SK-N-SH (cell line): ENCODE data around the gene MAPK1. TPM values are rescaled to one million over a fixed set of nuclear protein-coding genes. Genes with fewer than 3 reads are reported as not detected.

Experiments used
- CTCF ChIA-PET: fragments of 300-600, 350-600 bp; formaldehyde crosslinking; extraction: SDS; loops from one replicate; lab custom pipeline; 2021; lab: Yijun Ruan, JAX
- POLR2A ChIA-PET: fragments of 350-600 bp; sonication (Branson Sonifier 250); formaldehyde crosslinking; extraction: SDS; loops from one replicate; lab custom pipeline; 2020; ENCODE audit warnings: antibody characterized with exemption, inconsistent platforms; lab: Yijun Ruan, JAX
- DNase-seq: peaks from one replicate; pipeline ENCODE4 v3.0.0; 2012
- H2AFZ ChIP-seq: fragments of 200-600 bp; sonication (generic); 2 replicates; pipeline ENCODE4 v1.8.1; 2016; ENCODE audit warnings: antibody characterized with exemption, mild to moderate bottlenecking, low read depth
- H3F3A ChIP-seq: fragments of 200-600 bp; sonication (generic); replicated peaks from 2 replicates; pipeline ENCODE3; 2016; ENCODE audit warnings: antibody characterized with exemption, mild to moderate bottlenecking; ENCODE audit not compliant: insufficient read depth
- H3K27ac ChIP-seq, 2 experiments: fragments of 200-500 bp in 1 of 2; fragments of 200-600 bp in 1 of 2; sonication (Bioruptor generic) in 1 of 2; sonication (generic), shearing (Covaris generic) in 1 of 2; 2 replicates each; pipeline versions ENCODE4 v1.5.1 to v1.6.1; 2014 to 2016; ENCODE audit warnings: low read depth in 2 of 2, inconsistent platforms in 1 of 2, low read length in 1 of 2, mild to moderate bottlenecking in 1 of 2, mixed read lengths in 1 of 2
- H3K27me3 ChIP-seq: fragments of 200-600 bp; sonication (generic), shearing (Covaris generic); 2 replicates; pipeline ENCODE4 v1.6.1; 2016; ENCODE audit warnings: mixed run types; ENCODE audit not compliant: insufficient read depth
- H3K36me3 ChIP-seq, 2 experiments: fragments of 200-500 bp in 1 of 2; fragments of 200-600 bp in 1 of 2; sonication (Bioruptor generic) in 1 of 2; sonication (generic) in 1 of 2; replicated peaks in 1 of 2; 2 replicates each; pipeline versions ENCODE3 to v1.5.1; 2014 to 2016; ENCODE audit warnings: low read length in 1 of 2, mild to moderate bottlenecking in 1 of 2; ENCODE audit not compliant: insufficient read depth in 2 of 2, control insufficient read depth in 1 of 2
- H3K4me1 ChIP-seq, 2 experiments: fragments of 200-500 bp in 1 of 2; fragments of 200-600 bp in 1 of 2; sonication (Bioruptor generic) in 1 of 2; sonication (generic), shearing (Covaris generic) in 1 of 2; 2 replicates each; pipeline versions ENCODE4 v1.5.1 to v1.6.1; 2014 to 2016; ENCODE audit warnings: low read depth in 1 of 2, low read length in 1 of 2, mixed run types in 1 of 2; ENCODE audit not compliant: insufficient read depth in 2 of 2, control insufficient read depth in 1 of 2
- H3K4me2 ChIP-seq: fragments of 200-600 bp; sonication (generic), shearing (Covaris generic); 2 replicates; pipeline ENCODE4 v1.6.1; 2017; ENCODE audit warnings: mixed run types
- H3K4me3 ChIP-seq, 2 experiments: fragments of 200-500 bp in 1 of 2; fragments of 200-600 bp in 1 of 2; sonication (Bioruptor generic) in 1 of 2; sonication (generic), shearing (Covaris generic) in 1 of 2; 2 replicates each; pipeline versions ENCODE4 v1.5.1 to v1.8.1; 2014 to 2016; ENCODE audit warnings: low read depth in 2 of 2, inconsistent platforms in 1 of 2, low read length in 1 of 2, mild to moderate bottlenecking in 1 of 2, mixed read lengths in 1 of 2, moderate library complexity in 1 of 2
- H3K79me2 ChIP-seq: fragments of 200-600 bp; sonication (generic); 2 replicates; pipeline ENCODE4 v1.8.1; 2017; ENCODE audit warnings: mild to moderate bottlenecking; ENCODE audit not compliant: insufficient read depth
- H3K9ac ChIP-seq: fragments of 200-600 bp; sonication (generic); 2 replicates; pipeline ENCODE4 v1.6.1; 2017; ENCODE audit warnings: mixed run types
- H3K9me2 ChIP-seq: fragments of 200-600 bp; sonication (generic); 2 replicates; pipeline ENCODE4 v1.6.1; 2017; ENCODE audit warnings: mixed run types
- H3K9me3 ChIP-seq: fragments of 200-600 bp; sonication (generic); 2 replicates; pipeline ENCODE4 v1.6.1; 2017; ENCODE audit warnings: mixed run types, mild to moderate bottlenecking, moderate library complexity
- H4K20me1 ChIP-seq: fragments of 200-600 bp; sonication (generic); 2 replicates; pipeline ENCODE4 v1.6.1; 2017; ENCODE audit warnings: mild to moderate bottlenecking, mixed run types; ENCODE audit not compliant: insufficient read depth
- CHD2 ChIP-seq: fragments of 150-350 bp; IDR thresholded peaks from 2 replicates; pipeline ENCODE4 v1.6.1; 2018; ENCODE audit warnings: low read length; ENCODE audit not compliant: partially characterized antibody
- ELF1 ChIP-seq: IDR thresholded peaks from 2 replicates; pipeline ENCODE4 v1.4.0; 2012
- EP300 ChIP-seq, 2 experiments: IDR thresholded peaks; 2 replicates each; pipeline versions ENCODE4 v1.4.0 to v1.6.1; 2012; ENCODE audit warnings: borderline replicate concordance in 1 of 2, low read depth in 1 of 2, low read length in 1 of 2
- FOSL2 ChIP-seq: IDR thresholded peaks from 2 replicates; pipeline ENCODE4 v1.4.0; 2012; ENCODE audit warnings: low read depth, mild to moderate bottlenecking, moderate library complexity, borderline replicate concordance
- FOXJ3 ChIP-seq: sonication (generic); formaldehyde crosslinking; IDR thresholded peaks from 2 replicates; pipeline ENCODE4 v1.5.1; 2020; ENCODE audit warnings: mild to moderate bottlenecking, missing genetic modification reagents
- FOXM1 ChIP-seq: IDR thresholded peaks from 2 replicates; pipeline ENCODE4 v1.4.0; 2012; ENCODE audit warnings: low read depth, mild to moderate bottlenecking
- GATA2 ChIP-seq: sonication (generic); formaldehyde crosslinking; IDR thresholded peaks from 2 replicates; pipeline ENCODE4 v1.5.0; 2020; ENCODE audit warnings: mild to moderate bottlenecking, missing genetic modification reagents
- JUND ChIP-seq: IDR thresholded peaks from 2 replicates; pipeline ENCODE4 v1.4.0; 2012
- MEF2A ChIP-seq: IDR thresholded peaks from 2 replicates; pipeline ENCODE4 v1.4.0; 2012; ENCODE audit warnings: low read depth, borderline replicate concordance
- MXI1 ChIP-seq: IDR thresholded peaks from 2 replicates; pipeline ENCODE4 v1.6.1; 2012; ENCODE audit warnings: mild to moderate bottlenecking, low read depth, low read length, improper control_type of control experiment
- NFIC ChIP-seq: IDR thresholded peaks from 2 replicates; pipeline ENCODE4 v1.4.0; 2012; ENCODE audit warnings: borderline replicate concordance
- NRF1 ChIP-seq: IDR thresholded peaks from 2 replicates; pipeline ENCODE4 v1.6.1; 2012; ENCODE audit warnings: low read depth, mild to moderate bottlenecking, low read length
- RAD21 ChIP-seq: IDR thresholded peaks from 2 replicates; pipeline ENCODE4 v1.6.1; 2012; ENCODE audit warnings: mild to moderate bottlenecking, low read length
- RCOR1 ChIP-seq: fragments of 150-350 bp; IDR thresholded peaks from 2 replicates; pipeline ENCODE4 v1.6.1; 2017; ENCODE audit warnings: antibody characterized with exemption, low read length
- SMC3 ChIP-seq: IDR thresholded peaks from 2 replicates; pipeline ENCODE4 v1.6.1; 2012; ENCODE audit warnings: low read depth, low read length, improper control_type of control experiment
- TEAD4 ChIP-seq: IDR thresholded peaks from 2 replicates; pipeline ENCODE4 v1.4.0; 2012; ENCODE audit warnings: mild to moderate bottlenecking, borderline replicate concordance; ENCODE audit not compliant: insufficient read depth
- WGBS: methylation state at CpG from one replicate; pipeline ENCODE4 v1.1.6; 2017; ENCODE audit warnings: low lambda C conversion rate; 5-methylcytosine and 5-hydroxymethylcytosine counted together
- polyA plus RNA-seq, 3 experiments: library from polyadenylated mRNA; depleted of rRNA; stranded (reverse); fragments of >200 nt; gene quantifications; 2 replicates each; pipeline ENCODE4 v1.2.3, GENCODE V29; 2012
- TF ChIP-seq, protein P1 (sequence below): fragments of 200-600 bp; sonication (generic); IDR thresholded peaks from 2 replicates; pipeline ENCODE4 v1.6.1; 2017; ENCODE audit warnings: antibody characterized with exemption, mild to moderate bottlenecking, moderate library complexity
- TF ChIP-seq, protein P2 (sequence below): IDR thresholded peaks from 2 replicates; pipeline ENCODE4 v1.4.0; 2012; ENCODE audit warnings: low read depth, borderline replicate concordance
- TF ChIP-seq, protein P3 (sequence below): IDR thresholded peaks from 2 replicates; pipeline ENCODE4 v1.4.0; 2012; ENCODE audit warnings: low read depth, borderline replicate concordance
- TF ChIP-seq, protein P4 (sequence below): IDR thresholded peaks from 2 replicates; pipeline ENCODE4 v1.4.0; 2012; ENCODE audit warnings: low read depth
- TF ChIP-seq, protein P5 (sequence below): fragments of 150-350 bp; IDR thresholded peaks from 2 replicates; pipeline ENCODE4 v1.6.1; 2016; ENCODE audit warnings: mild to moderate bottlenecking, low read depth, low read length

Gene MAPK1
- polyA plus RNA-seq, 1 of the 3 experiments (the other 2 are of a cell fraction): 25.6 TPM

DNA sequence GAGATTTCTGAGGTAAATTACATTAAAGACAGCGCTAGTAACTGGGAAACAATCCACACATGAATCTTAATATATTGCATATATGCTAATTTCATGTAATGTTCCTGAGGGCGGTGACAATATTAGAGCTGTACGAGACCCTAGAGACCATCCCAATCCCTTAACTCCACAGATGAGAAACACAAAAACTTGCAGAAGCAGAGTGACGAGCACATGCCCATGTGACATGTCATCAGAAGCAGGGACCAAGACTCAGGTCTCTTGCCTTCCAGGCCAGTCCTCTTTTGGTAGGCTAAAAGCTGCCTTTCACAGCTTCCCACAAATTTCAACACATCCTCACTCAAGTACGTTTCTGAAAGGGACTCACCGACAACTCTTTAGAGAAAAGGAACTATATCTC is 11.8 kb downstream of the MAPK1 start:
- CTCF ChIA-PET: interaction anchor here (1.1 kb wide), 1 partner anchor 97 kb away, joined by 3 read pairs; the partner anchor contains the start of gene PPM1F
- H3K9me2 ChIP-seq: no peaks in the 10 kb centered on the region
- H3K4me3 ChIP-seq: no peak overlapping the region
- peaks cover 3 to 9% of the 10 kb centered on the region in 2 experiments; a peak in 2 of 4 replicates for H3K4me1 ChIP-seq
- H3F3A ChIP-seq: no peaks in the 10 kb centered on the region
- 87% methylated on average over 6 of the region's 6 CpGs for WGBS
- H4K20me1 ChIP-seq: peaks cover 100% of the 10 kb centered on the region
- H3K27me3 ChIP-seq: no peaks in the 10 kb centered on the region
- H3K36me3 ChIP-seq: no peaks in the 10 kb centered on the region
- H3K4me2 ChIP-seq: no peak overlapping the region
- no peak overlapping the region for H3K27ac ChIP-seq
- no peak overlapping the region for H3K9ac ChIP-seq
- DNase-seq: no peak
- H3K9me3 ChIP-seq: no peaks in the 10 kb centered on the region
- POLR2A ChIA-PET: no interaction called here
- TF ChIP-seq RAD21 (no peak), FOXJ3 (CRISPR knock-in tag) (no peak), EP300 (IDR thresholded peaks at IDR 0.05; ENCODE audit: borderline replicate concordance in 1 of 2, low read depth in 1 of 2, low read length in 1 of 2) (no peak), FOSL2 (no peak), CHD2 (no peak), FOXM1 (no peak), MEF2A (no peak), ELF1 (no peak), NRF1 (no peak), GATA2 (CRISPR knock-in tag) (no peak), SMC3 (no peak), RCOR1 (no peak), MXI1 (no peak)
- TF ChIP-seq, protein P1, sequence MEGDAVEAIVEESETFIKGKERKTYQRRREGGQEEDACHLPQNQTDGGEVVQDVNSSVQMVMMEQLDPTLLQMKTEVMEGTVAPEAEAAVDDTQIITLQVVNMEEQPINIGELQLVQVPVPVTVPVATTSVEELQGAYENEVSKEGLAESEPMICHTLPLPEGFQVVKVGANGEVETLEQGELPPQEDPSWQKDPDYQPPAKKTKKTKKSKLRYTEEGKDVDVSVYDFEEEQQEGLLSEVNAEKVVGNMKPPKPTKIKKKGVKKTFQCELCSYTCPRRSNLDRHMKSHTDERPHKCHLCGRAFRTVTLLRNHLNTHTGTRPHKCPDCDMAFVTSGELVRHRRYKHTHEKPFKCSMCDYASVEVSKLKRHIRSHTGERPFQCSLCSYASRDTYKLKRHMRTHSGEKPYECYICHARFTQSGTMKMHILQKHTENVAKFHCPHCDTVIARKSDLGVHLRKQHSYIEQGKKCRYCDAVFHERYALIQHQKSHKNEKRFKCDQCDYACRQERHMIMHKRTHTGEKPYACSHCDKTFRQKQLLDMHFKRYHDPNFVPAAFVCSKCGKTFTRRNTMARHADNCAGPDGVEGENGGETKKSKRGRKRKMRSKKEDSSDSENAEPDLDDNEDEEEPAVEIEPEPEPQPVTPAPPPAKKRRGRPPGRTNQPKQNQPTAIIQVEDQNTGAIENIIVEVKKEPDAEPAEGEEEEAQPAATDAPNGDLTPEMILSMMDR: no peak
- TF ChIP-seq, protein P2, sequence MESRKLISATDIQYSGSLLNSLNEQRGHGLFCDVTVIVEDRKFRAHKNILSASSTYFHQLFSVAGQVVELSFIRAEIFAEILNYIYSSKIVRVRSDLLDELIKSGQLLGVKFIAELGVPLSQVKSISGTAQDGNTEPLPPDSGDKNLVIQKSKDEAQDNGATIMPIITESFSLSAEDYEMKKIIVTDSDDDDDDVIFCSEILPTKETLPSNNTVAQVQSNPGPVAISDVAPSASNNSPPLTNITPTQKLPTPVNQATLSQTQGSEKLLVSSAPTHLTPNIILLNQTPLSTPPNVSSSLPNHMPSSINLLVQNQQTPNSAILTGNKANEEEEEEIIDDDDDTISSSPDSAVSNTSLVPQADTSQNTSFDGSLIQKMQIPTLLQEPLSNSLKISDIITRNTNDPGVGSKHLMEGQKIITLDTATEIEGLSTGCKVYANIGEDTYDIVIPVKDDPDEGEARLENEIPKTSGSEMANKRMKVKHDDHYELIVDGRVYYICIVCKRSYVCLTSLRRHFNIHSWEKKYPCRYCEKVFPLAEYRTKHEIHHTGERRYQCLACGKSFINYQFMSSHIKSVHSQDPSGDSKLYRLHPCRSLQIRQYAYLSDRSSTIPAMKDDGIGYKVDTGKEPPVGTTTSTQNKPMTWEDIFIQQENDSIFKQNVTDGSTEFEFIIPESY: no peak
- no peak overlapping the region for H2AFZ ChIP-seq
- H3K79me2 ChIP-seq: peaks cover 100% of the 10 kb centered on the region

DNA sequence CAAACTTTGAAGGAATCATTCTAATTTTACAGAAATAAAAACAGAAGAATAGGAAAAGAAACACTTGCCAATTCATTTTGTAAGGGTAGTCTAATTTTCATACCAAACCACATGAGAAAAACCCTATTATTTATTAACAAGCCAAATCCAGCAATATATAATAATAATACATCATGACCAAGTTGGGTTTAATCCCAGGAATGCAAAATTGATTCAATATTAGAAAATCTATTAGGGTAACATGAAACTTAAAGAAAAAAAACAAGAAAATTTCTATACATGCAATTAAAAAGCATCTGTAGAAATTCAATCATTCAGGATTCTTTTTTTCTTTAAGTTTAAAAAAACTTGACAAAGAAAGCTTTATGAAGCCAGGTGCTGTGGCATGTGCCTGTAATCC is 16.8 kb downstream of the MAPK1 start:
- H3K27me3 ChIP-seq: no peaks in the 10 kb centered on the region
- H2AFZ ChIP-seq: no peak overlapping the region

More for the DNA sequence above, 16.8 kb downstream of the MAPK1 start:
- no peak for DNase-seq
- ChIA-PET CTCF (interaction anchor here (0.8 to 1.8 kb wide), 2 partner anchors 28 to 88 kb away, joined by 3 to 5 read pairs; no protein-coding TSS in a partner anchor), POLR2A (no interaction called here)
- H3K79me2 ChIP-seq: peaks cover 100% of the 10 kb centered on the region
- peaks cover 0 to 3% of the 10 kb centered on the region in 2 experiments for H3K36me3 ChIP-seq
- no peaks in the 10 kb centered on the region for H3F3A ChIP-seq
- no peaks in the 10 kb centered on the region for H3K9me2 ChIP-seq
- H4K20me1 ChIP-seq: peaks cover 89% of the 10 kb centered on the region
- no peaks in the 10 kb centered on the region for H3K9me3 ChIP-seq
- H3K4me2 ChIP-seq: no peak overlapping the region
- H3K9ac ChIP-seq: no peak overlapping the region
- no peak overlapping the region for H3K4me3 ChIP-seq
- TF ChIP-seq CHD2 (no peak), NFIC (no peak), SMC3 (no peak), FOXJ3 (CRISPR knock-in tag) (no peak), JUND (no peak), TEAD4 (no peak), FOXM1 (no peak), EP300 (IDR thresholded peaks at IDR 0.05; ENCODE audit: borderline replicate concordance in 1 of 2, low read depth in 1 of 2, low read length in 1 of 2) (no peak)
- TF ChIP-seq, protein P3, sequence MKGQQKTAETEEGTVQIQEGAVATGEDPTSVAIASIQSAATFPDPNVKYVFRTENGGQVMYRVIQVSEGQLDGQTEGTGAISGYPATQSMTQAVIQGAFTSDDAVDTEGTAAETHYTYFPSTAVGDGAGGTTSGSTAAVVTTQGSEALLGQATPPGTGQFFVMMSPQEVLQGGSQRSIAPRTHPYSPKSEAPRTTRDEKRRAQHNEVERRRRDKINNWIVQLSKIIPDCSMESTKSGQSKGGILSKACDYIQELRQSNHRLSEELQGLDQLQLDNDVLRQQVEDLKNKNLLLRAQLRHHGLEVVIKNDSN: no peak
- TF ChIP-seq, protein P4, sequence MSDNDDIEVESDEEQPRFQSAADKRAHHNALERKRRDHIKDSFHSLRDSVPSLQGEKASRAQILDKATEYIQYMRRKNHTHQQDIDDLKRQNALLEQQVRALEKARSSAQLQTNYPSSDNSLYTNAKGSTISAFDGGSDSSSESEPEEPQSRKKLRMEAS: no peak
- TF ChIP-seq, protein P5, sequence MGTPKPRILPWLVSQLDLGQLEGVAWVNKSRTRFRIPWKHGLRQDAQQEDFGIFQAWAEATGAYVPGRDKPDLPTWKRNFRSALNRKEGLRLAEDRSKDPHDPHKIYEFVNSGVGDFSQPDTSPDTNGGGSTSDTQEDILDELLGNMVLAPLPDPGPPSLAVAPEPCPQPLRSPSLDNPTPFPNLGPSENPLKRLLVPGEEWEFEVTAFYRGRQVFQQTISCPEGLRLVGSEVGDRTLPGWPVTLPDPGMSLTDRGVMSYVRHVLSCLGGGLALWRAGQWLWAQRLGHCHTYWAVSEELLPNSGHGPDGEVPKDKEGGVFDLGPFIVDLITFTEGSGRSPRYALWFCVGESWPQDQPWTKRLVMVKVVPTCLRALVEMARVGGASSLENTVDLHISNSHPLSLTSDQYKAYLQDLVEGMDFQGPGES: no peak
- H3K27ac ChIP-seq: no peak overlapping the region
- peaks cover under 1 to 9% of the 10 kb centered on the region in 2 experiments; a peak in 2 of 4 replicates for H3K4me1 ChIP-seq
